GM18507 (cell line): ENCODE measurements around the gene RASA4.
"Not testable (repeated sequence)": the region's sequence is repeated elsewhere in the genome, so short reads cannot be mapped to it uniquely, and the experiment has no call there.

Experiments used
- DNase-seq: peaks from one replicate; pipeline ENCODE4 v3.0.0; 2011; ENCODE audit warnings: low read depth; ENCODE audit not compliant: insufficient read length; ENCODE audit errors: extremely low spot score
- FAIRE-seq: peaks from 2 replicates; lab custom pipeline; 2011; peaks lifted over from hg19 to GRCh38; lab: Jason Lieb, UNC

The RASA4 gene

GRCh38 chr7:102611013-102611674 is 5.4 kb downstream of the RASA4 start:
- FAIRE-seq: peak; percentile 73
- DNase-seq: not testable (repeated sequence)

DNA sequence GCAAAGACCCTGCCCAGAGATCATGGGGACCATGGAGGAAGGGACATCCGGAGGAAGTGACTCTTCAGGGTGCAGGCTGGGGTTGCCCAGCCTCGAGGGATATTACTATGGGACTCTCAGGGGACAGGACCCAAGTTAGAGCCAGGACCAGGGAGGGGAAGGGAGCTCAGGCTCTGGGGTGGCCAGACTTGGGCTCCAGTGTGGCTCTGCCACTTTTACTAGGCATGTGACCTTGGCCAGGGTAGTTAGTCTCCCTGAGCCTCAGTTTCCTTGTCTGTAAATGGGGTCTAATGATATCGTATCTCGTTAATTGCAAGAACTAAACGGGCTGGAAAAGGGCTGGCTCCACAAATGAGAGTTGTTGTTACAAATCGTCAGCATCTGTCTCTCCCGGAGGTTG is 6.1 kb downstream of the RASA4 start:
- not testable (repeated sequence) for DNase-seq, FAIRE-seq

- not testable (repeated sequence) for FAIRE-seq, DNase-seq
Observed at GRCh38 chr7:102609734-102610133, 6.8 kb downstream of the RASA4 start.

- not testable (repeated sequence) for DNase-seq, FAIRE-seq
Observed at GRCh38 chr7:102606848-102607247, 9.7 kb downstream of the RASA4 start.

DNA sequence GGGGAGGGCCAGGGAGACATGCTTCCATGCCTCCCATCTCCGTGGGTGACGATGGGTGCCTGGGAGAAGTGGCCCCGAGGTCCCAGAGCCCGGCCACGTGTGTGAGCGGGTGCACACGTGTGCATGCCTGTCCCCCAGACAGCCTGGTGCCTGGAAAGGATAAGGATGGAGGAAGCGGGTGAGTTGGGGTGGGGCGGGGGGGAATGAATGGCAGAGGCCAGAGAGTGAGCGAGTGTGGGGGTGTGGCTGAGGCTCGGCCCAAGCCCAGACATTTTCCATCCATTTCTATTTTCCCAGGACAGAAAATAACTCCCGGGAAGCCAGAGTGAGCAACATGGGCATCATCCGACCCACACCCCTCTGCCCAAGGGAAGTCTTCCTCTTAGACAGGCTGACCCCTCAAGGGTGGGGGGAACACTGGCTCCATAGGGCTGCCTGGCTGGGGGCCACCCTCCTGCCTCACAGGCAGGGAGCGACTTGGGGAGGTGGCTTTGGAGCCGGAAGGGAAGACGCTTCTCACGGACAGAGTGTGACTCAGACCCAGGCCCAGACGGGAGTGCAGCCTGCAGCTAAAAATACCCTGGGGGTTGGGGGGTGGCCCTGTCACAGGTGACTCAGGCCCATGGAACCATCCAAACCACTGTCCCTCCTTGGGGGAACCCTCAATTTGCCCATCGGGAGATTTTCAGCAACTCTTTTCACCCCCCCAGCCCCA is 12.0 kb downstream of the RASA4 start:
- not testable (repeated sequence) for FAIRE-seq, DNase-seq

GRCh38 chr7:102602317-102602716 is 14.2 kb downstream of the RASA4 start:
- not testable (repeated sequence) for DNase-seq, FAIRE-seq

DNA sequence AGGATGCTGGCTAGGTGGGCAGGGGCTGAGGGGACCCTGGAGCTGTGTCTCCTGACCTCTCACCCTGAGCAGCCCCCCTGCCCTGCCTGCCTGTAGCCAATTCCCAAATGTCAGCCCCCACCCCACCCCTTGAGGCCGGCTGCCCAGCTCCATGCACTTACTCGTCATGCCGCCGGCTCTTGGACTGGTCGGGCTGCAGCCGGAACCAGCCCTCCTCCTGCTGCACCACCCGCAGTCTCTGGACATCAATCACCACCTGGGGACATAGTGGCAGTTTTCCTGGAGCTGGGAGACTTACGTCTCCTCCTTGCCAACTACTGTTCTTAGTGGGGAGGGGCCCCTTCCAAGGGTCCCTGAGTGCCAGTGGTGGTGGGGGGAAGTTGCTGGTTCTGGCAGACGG is 16.9 kb downstream of the RASA4 start:
- not testable (repeated sequence) for DNase-seq, FAIRE-seq

- not testable (repeated sequence) for FAIRE-seq, DNase-seq
Observed at GRCh38 chr7:102596036-102596435, 20.5 kb downstream of the RASA4 start.

GRCh38 chr7:102593637-102594334 is 22.8 kb downstream of the RASA4 start:
- DNase-seq, FAIRE-seq: not testable (repeated sequence)

DNA sequence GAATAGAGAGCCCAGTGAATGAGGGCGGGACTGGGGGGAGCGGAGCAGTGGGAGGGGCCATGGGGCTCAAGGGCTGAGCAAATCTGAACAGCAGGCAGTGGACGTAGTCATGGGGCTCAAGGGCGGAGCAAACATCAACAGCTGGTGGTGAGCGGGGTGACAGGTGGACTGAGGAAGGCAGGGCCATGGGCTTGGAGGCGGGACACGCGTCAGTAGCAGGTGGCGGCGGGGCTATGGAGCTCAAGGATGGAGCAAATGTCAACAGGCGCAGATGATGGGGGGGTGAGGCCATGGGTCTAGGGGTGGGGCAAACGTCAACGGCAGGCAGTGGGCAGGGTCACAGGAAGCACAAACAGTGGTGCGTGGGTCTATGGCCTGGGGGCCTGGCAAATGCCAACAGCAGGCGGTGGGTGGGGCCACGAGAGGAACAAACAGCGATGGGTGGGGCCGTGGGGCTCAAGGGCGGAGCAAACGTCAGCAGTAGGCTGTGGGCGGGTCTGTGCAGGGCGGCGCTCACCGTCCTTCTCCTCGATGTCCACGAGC is 24.0 kb downstream of the RASA4 start:
- FAIRE-seq, DNase-seq: not testable (repeated sequence)

- not testable (repeated sequence) for DNase-seq, FAIRE-seq
Observed at GRCh38 chr7:102589857-102590256, 26.7 kb downstream of the RASA4 start.

DNA sequence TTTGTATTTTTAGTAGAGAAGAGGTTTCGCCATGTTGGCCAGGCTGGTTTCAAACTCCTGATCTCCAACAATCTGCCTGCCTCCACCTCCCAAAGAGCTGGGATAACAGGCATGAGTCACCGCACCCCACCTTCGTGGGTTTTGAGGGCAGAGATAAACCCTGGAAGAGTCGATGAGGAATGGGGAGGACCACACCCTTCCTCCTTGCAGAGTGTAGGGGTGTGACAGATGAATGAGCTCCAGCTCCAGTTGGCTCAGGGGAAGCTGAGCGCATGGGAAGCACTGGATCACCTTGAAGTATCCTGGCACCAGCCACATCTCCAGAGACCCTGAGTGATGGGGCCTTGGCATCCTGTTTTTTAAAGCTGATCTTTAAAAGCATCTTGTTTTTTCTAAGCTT is 33.1 kb downstream of the RASA4 start:
- not testable (repeated sequence) for DNase-seq, FAIRE-seq

GRCh38 chr7:102581722-102582121 is 34.8 kb downstream of the RASA4 start:
- not testable (repeated sequence) for FAIRE-seq, DNase-seq

- not testable (repeated sequence) for DNase-seq
Observed at GRCh38 chr7:102578486-102578885, 38.1 kb downstream of the RASA4 start.

GRCh38 chr7:102577315-102578240 is 39.0 kb downstream of the RASA4 start:
- not testable (repeated sequence) for FAIRE-seq, DNase-seq

More at GRCh38 chr7:102578486-102578885, 38.1 kb downstream of the RASA4 start:
- not testable (repeated sequence) for FAIRE-seq

DNA sequence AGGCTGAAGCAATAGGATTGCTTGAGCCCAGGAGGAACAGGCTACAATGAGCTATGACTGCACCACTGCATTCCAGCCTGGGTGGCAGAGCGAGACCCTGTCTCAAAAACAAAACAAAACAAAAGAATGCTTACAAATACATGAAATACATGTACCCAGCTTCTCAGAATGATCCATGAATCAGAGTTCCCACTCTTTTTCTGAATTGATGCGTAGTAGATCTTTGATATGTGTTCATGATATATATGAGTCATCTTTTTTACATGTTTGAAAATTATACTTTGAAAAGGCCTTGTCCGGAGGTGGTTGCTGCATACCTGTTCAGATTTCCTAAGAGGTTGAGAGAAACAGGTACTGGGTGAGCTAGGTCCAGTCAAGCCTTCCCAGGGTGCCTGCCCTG is 40.2 kb downstream of the RASA4 start:
- not testable (repeated sequence) for FAIRE-seq, DNase-seq

- not testable (repeated sequence) for DNase-seq, FAIRE-seq
Observed at GRCh38 chr7:102574607-102575006, 41.9 kb downstream of the RASA4 start.
